Chondrocyte (in vitro differentiated cells): ENCODE measurements around the gene RAB1A. TPM values are rescaled to one million over a fixed set of nuclear protein-coding genes. Genes with fewer than 3 reads are reported as not detected.
"Not testable (repeated sequence)": the region's sequence is repeated elsewhere in the genome, so short reads cannot be mapped to it uniquely, and the experiment has no call there.

Source experiments
- DNase-seq: peaks from one replicate; pipeline ENCODE4 v3.0.0; 2021; ENCODE audit warnings: mixed read lengths, low spot score
- H3K27ac Mint-ChIP-seq: one replicate; pipeline ENCODE4 v1.8.0; 2021; ENCODE audit warnings: mild to moderate bottlenecking, moderate library complexity, mixed read lengths; ENCODE audit not compliant: unreplicated experiment
- H3K27me3 Mint-ChIP-seq: 2 replicates; pipeline ENCODE4 v1.8.0; 2021; ENCODE audit warnings: low read depth, mixed read lengths
- H3K36me3 Mint-ChIP-seq: 2 replicates; pipeline ENCODE4 v1.8.0; 2021; ENCODE audit warnings: low read depth, mixed read lengths
- H3K4me1 Mint-ChIP-seq: 2 replicates; pipeline ENCODE4 v1.8.0; 2021; ENCODE audit warnings: low read depth, mild to moderate bottlenecking, mixed read lengths
- H3K4me3 Mint-ChIP-seq: one replicate; pipeline ENCODE4 v1.8.0; 2021; ENCODE audit warnings: mild to moderate bottlenecking, moderate library complexity, mixed read lengths; ENCODE audit not compliant: unreplicated experiment
- H3K9me3 Mint-ChIP-seq: 2 replicates; pipeline ENCODE4 v1.8.0; 2021; ENCODE audit warnings: low read depth, mixed read lengths
- CTCF ChIP-seq: fragments of 200-600 bp; sonication (generic); IDR thresholded peaks from 2 replicates; pipeline ENCODE4 v1.5.0; 2021; ENCODE audit warnings: antibody characterized with exemption, mild to moderate bottlenecking, moderate library complexity
- total RNA-seq: library from RNA; stranded (reverse); gene quantifications from 3 replicates; pipeline ENCODE4 v1.2.1, GENCODE V29; 2021

Gene RAB1A
- total RNA-seq, 1 donor from 2014 or later = 192 TPM

GRCh38 chr2:65159261-65159660 lies 29.4 kb upstream of the RAB1A start:
- H3K4me1 Mint-ChIP-seq = peaks cover 5% of the 10 kb centered on the region
- no peak for DNase-seq
- H3K9me3 Mint-ChIP-seq = no peaks in the 10 kb centered on the region
- no peaks in the 10 kb centered on the region for H3K27me3 Mint-ChIP-seq
- no peaks in the 10 kb centered on the region for H3K36me3 Mint-ChIP-seq
- H3K27ac Mint-ChIP-seq = no peak overlapping the region
- no peak overlapping the region for H3K4me3 Mint-ChIP-seq
- TF ChIP-seq CTCF = no peak

- DNase-seq = no peak
- Mint-ChIP-seq H3K27ac (no peak overlapping the region), H3K27me3 (no peaks in the 10 kb centered on the region), H3K4me1 (no peaks in the 10 kb centered on the region), H3K9me3 (no peaks in the 10 kb centered on the region), H3K36me3 (no peaks in the 10 kb centered on the region), H3K4me3 (no peak overlapping the region)
- no peak for TF ChIP-seq CTCF
Observed at GRCh38 chr2:65158557-65158956, 28.7 kb upstream of the RAB1A start.

- not testable (repeated sequence) for H3K9me3 Mint-ChIP-seq, H3K36me3 Mint-ChIP-seq, H3K4me1 Mint-ChIP-seq, H3K27ac Mint-ChIP-seq, H3K4me3 Mint-ChIP-seq, H3K27me3 Mint-ChIP-seq, DNase-seq
Observed at GRCh38 chr2:65157856-65158255, 27.9 kb upstream of the RAB1A start.

- DNase-seq = no peak
- Mint-ChIP-seq H3K4me3 (no peak overlapping the region), H3K9me3 (no peaks in the 10 kb centered on the region), H3K4me1 (no peaks in the 10 kb centered on the region), H3K27me3 (no peaks in the 10 kb centered on the region), H3K36me3 (no peaks in the 10 kb centered on the region), H3K27ac (no peak overlapping the region)
- TF ChIP-seq CTCF = no peak
Observed at GRCh38 chr2:65156041-65156440, 26.1 kb upstream of the RAB1A start.

GRCh38 chr2:65153515-65153914 lies 23.6 kb upstream of the RAB1A start:
- H3K4me3 Mint-ChIP-seq = no peak overlapping the region
- no peak overlapping the region for H3K27ac Mint-ChIP-seq
- TF ChIP-seq CTCF = no peak
- no peak for DNase-seq
- H3K36me3 Mint-ChIP-seq = no peaks in the 10 kb centered on the region
- no peaks in the 10 kb centered on the region for H3K4me1 Mint-ChIP-seq
- no peaks in the 10 kb centered on the region for H3K9me3 Mint-ChIP-seq
- no peaks in the 10 kb centered on the region for H3K27me3 Mint-ChIP-seq

- no peak for TF ChIP-seq CTCF
- Mint-ChIP-seq H3K36me3 (no peaks in the 10 kb centered on the region), H3K27ac (no peak overlapping the region)
Observed at GRCh38 chr2:65146078-65146477, 16.2 kb upstream of the RAB1A start.

More at GRCh38 chr2:65146078-65146477, 16.2 kb upstream of the RAB1A start:
- DNase-seq = no peak
- Mint-ChIP-seq H3K4me1 (no peaks in the 10 kb centered on the region), H3K9me3 (no peaks in the 10 kb centered on the region), H3K27me3 (peaks cover 2% of the 10 kb centered on the region), H3K4me3 (no peak overlapping the region)
